IPS DF 19.7 (cell line): Measurements from ENCODE around the gene NKG7.
A peak's percentile ranks its signal among the peaks of the same experiment; 100 is the strongest.

Source experiments
- DNase-seq: peaks from one replicate; pipeline ENCODE4 v3.0.0-alpha.2; 2013; ENCODE audit warnings: low read depth, low spot score

NKG7 gene

DNA sequence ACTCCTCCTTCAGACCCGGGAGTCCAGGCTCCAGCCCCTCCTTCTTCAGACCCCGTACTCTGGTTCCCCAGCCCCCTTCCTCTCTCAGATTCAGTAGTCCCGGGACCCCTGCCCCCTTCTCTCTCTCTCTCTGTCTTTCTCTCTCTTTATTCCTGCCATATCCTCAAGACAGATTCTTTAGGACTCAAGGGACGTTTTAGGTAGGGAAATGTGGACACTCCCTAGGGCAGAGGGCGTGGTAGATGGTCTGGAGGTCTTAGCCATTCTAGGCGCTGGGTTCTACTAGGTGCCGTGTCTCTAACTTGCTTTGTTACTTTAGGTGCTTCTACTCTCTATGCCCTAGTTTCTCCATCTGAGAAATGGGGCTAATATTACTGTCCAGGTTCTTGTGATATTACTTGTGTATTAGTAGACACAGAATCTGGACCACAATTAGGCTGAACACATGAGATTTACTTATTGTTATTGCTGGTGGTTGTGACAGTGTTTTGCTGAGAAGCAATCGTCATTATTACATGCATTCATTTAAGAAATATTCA, 18.7 kb upstream of the NKG7 start:
- DNase-seq: no peak

DNA sequence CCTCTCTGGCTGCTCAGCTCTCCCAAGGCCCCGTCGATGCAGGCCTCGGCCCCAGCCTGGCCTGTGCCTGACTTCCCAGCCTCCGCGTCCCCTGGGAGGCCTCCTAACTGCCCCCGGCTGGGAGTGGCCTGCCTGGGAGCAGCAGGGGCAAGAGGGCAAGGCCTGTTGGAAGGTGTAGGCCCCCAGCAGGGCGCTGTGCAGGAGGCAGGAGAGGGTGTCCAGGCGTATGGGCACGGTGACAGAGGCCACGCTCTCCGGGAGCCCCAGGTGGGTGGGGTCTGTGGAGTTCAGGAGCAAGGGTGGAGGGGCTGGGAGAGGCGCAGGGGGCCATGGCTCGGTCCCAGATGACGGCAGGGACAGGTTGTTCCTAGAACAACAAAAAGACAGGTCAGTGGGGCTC, 16.7 kb upstream of the NKG7 start:
- DNase-seq: no peak

DNA sequence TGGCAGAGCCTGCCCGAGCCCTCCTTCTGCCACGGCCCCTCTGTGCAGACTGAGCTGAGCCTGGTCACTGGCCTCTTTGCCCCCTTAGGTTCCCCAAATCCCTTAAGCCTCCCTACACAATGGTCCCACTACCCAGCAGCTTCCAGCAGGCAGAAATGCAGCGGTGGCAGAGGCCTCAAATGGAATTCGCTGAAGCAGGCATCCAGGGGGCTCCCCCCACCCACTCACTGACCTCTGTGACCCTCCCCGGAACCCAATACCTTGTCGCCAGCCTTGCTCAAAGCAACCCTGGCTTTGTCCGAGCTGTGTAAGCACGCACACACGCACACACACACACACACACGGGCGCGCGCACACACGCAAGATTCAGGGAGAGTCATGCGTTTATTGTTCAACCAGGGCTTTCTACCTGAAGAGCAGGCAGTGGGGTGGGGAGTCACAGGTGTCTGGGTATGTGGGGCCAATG, 15.5 kb upstream of the NKG7 start, which contains the start of gene LIM2:
Gene LIM2 (minus strand): TSS at position 51 of the 466 bp plus-strand sequence. CDS start 531 bp downstream, outside the sequence.
- no peak for DNase-seq

DNA sequence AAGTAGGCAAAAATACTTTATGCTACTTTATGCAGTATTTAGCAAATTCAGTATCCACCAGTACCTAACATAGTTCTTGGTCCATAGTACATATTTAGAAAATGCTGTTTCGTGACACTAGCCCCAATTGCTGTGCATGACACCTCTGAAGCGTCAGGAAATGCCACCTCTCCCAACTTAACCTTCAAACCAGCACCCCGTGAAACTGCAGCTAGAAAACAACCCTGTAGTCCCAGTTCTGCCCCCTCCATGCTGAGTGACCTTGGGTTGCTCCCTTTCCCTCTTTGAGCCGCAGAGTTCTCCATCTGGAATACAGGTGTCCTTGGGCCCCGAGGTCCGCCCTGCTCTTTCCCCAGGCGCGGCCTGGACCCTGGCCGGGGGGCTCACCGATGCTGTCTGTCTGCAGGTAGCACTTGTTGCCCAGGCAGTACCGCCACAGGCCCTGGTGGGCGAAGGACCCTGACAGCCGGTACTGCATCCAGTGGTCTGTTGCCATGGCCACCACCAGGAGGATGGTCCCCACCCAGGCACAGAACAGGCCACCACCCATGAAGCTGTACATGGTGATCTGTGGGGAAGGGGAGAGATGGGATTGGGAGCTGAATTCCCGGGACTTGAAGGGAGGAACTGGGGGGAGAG, 14.5 kb upstream of the NKG7 start:
- DNase-seq: no peak

DNA sequence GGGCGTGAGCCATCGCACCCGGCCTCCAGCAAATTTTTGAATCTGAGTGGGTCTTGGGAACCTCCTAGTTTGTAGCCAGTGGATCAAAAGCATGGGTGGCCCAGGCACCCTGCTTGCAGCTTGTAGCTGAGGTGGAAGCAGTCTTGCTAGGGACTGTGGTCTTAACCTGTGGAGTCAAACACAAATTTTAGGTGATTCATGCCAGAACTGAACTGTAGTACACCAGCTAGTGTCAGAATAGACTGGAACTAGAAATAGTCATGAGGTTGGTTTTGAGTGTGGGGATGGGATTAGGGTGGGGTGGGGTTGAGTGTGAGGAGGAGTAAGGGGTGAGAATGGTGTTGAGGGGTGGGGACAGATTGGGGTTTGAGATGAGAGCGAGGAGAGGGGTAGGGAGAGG, 9.6 kb upstream of the NKG7 start:
- DNase-seq: no peak

DNA sequence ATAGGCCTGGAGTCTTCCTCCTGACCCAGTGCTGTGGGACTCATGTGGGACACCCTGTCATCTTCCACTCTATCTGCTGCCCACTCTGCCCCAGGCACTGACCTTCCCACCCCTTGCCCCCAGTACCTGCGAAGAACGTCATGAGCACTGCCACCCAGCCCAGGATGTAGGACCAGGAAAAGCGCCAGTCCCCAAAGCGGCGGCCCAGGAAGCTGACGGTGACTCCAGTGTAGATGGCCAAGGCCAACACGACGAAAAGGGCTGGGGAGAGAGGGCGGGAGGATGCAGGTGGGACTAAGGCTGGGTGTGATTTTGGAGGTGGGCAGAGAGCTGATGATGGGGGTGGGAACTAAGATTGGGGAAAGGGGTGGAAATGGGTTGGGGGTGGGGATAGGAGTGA, 7.9 kb upstream of the NKG7 start:
- DNase-seq: no peak

DNA sequence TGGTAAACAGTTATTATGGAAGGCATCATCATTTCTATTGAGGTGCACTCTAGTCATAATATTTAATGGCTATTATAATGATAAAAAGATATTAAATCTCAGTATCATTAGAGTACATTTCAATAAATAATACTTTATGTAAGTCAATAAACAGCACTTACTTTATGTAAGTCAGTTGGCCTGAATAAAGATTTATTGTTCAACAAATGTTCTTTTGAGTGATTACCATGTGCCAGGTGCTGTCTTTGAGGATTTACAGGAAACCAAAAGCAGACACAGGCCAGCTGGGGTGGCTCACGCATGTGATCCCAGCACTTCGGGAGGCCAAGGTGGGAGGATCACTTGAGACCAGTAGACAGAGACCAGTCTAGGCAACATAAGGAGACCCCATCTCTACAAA, 5.0 kb upstream of the NKG7 start:
- no peak for DNase-seq

DNA sequence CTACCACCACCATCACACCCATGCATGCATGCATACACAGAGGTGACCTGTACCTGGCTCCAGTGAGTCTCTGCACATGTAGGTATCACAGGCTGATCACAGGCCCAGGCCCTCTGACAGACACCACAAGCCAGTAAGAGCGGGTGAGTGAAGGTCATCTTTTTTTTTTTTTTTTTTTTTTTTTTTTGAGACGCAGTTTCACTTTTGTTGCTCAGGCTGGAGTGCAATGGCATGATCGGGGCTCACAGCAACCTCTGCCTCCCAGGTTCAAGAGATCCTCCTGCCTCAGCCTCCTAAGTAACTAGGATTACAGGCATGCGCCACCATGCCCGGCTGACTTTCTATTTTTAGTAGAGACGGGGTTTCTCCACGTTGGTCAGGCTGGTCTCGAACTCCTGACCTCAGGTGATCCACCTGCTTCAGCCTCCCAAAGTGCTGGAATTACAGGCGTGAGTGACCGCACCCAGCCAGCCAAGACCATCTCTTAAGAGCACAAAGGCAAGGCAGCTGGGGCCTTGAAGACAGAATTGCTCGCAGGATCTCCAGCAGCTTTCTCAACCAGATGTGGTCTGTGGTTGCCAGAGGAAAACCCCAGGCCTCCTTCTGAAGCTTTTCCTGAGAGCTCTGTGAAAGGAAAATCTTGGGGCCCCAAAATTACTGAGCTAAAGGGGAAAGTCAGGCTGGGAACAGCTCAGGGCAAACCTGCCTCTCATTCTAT, 3.2 kb upstream of the NKG7 start:
- DNase-seq: no peak

DNA sequence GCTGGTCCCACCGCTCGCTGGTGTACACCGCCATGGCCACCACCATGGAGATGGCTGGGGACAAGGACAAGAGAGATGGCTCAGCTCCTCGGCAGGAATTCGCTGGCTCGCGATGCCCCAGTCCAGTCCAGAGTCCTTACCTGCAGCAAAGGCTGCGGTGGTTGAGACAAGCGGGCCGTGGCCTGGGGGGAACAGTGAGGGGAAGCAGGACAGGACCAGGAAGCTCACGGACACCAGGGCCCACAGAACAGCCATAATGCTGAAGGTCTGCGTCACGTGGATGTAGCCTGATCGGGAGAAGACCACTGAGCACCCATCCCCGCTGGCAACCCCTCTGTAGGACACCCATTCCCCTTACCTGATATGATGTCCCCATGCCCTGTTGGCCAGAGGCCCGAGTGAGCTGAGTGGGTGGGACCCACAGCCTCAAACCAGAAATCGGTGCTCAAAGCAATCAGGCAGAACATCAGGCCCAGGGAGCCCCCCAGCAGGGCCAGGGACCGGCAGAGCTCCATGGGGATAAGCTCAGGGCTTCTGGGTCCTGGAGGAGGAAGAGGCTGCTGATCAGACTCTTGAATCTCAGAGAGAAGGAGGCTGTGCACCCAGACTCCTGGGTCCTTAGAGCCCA, 319 bp downstream of the NKG7 start:
- no peak for DNase-seq

DNA sequence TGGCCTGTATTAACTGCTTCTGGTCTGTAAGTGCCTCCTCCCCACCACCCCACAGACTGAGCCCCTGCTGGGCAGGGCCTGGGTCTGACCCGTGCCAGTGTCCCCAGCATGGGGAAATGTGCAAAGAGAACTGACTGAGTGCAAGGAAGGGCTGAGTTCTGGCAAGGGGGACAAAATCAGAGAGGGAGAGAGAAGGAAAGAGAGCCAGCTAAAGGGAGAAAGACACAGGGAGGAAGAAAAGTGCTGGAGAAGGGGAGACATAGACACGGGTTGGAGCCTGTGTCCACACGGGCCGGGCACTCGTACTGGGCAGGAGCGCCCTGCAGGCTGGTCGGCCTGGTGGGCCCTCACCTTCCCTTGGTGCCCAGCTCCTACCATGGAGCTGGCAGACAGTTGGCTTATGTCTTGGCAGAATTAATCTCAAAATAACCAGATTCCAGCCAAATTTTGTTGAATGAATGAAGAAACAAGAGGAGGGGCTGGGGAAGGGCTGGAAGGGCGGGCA, 1.2 kb downstream of the NKG7 start:
- DNase-seq: no peak

DNA sequence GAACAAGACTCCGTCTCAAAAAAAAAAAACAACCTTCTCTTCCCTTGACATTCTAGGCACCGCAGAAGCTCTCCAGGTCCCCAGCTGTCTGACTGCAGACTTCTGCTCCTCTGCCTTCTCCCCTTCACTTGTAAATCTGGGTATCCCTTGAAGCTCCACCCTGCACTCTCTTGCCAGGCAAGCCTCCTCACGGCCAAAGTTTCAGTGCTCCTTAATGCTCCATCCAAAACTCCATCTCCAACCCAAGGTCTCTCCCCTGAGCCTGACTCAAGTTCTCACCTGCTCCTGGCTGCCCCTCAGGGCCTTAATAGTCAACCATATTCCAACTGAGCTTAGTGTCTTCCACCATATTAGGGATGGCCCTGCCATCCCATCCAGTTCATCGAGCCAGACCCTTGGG, 2.2 kb downstream of the NKG7 start:
- DNase-seq: no peak

DNA sequence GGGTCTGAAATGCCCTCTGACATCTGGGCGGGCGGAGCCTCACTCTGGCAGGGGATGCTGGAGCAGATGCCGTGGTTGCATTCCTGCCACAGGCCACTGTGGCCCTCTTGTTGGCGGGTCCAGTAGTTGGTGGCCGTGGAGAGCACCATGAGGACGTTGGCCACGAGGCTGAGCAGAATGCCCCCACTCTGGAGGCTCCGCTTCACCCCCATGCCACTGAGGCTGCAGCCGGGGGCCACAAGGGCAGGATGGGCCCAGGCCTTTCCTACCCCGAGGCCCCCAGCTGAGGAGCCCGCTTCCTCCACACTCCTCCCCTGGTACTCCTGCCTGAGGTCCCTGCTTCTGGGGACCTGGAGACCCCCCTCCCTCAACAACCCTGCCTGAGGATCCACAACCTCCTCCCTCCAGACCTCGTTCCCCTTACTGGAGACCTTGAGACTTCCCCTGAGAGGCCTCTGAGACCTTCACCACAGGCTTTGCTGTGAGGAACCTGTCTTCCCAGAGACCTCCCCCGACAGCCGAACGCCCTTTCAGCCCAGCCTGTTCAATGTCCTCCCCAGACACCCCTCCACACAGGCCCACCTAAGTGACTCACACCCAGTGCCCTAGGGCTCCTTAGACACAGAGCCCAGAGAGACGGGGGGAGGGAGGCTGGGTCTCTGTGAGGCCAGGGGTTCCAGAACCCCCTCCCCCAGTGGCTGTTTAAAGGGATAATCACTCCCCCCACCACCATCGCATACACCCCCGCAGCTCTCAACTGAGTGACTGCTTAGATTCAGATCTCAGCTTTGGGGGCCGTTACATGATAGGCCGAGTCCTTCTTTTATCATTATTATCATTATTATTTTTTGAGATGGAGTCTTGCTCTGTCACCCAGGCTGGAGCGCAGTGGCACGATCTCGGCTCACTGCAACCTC, 3.8 kb downstream of the NKG7 start, which contains the start of gene CLDND2:
Gene CLDND2 (minus strand): TSS at position 638 of the 917 bp plus-strand sequence. CDS start 426 bp downstream, at position 212.
- no peak for DNase-seq

DNA sequence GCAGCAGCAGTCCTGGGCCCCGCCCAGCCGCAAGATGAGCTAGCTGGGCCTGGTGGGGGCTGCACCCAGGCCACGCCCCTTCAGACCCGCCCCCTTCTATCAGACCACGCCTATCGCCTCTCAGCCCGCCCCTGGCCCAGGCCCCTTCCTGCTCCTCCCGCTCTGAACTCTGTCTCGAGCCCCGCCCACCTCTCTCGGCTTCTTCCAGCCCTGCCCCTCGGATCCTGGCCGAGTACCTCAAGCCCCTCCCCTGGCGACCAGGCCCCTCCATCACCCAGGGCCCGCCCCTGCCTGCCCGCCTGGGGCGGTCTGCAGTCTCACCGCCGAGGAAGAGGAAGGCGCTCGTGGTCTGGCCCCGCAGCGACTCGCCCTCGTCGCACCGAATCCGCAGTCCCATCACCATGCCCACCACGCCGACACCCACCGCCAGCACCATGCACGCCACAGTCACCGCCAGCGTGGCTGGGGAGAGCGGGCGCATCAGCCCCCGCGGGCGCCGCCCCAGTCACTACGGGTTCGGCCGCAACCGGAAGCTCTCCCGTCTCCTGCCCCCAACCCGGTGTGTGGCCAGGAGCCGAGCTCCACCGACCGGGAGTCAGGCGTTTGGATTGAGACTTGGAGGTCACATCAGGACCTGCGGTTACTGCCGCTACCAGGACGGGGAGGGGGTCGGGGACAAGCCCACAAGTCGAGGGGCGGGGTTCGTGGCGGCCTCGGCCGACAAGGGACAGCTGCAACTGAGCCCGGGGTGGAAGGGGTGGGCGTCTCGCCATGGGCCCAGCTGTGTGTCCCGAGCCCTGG, 4.7 kb downstream of the NKG7 start:
- DNase-seq: peak; percentile 80

DNA sequence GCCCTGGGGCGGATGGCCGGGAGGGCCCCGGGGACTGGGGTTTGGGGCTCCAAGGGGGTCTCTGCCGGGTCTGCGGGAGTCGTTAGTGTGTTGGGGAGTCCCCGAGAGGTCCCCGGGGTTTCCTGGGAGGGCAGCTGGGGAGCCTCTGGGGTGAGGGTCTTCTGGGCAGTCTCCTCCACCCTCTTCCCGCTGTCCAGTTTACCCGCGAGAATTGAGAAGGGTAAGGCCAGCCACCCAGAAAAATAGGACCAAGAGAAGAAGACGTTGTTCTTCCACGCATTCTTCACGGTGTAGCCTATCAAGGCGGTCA, 5.2 kb downstream of the NKG7 start:
- DNase-seq: no peak

DNA sequence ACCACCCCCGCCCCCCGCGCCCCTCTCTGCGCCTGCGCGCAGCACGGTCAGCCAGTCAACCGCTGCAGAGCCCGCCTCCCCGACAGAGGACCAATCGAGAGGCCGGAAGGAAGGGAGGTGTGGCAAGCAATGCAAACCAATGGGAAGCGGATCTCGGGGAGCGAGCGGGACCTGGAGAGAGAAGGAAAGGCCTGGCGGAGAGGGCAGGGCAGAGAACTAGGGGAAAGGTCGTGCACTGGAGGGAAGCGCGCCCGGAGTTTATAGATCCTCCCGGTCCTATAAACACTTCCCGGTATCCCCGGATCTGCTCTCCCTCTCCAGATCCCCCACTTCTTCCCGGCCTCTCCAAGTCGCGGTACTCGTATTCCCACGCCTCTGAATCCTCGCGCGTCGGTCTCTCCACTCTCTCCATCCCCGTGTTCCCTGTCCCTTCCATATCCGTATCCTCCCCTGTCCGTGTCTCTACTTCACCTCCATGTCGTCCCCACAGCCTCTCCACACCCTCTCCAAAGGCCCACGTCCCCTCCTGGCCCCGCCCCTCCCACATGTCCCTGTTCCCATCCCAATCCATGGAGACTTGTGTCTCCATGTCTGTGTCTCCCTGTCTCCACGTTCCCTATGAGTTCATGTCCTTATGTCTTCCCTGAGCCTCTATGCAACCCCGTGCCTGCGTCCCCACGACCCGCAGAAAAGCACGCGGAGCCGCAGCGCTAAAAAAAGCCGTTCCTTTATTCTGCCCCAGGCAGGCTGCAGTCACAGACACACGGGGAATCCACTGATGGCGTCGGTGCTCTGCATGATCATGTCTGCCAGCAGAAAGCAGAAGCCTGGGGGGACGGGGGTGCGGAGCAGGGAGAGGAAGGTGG, 5.8 kb downstream of the NKG7 start:
- DNase-seq: peak; percentile 92

DNA sequence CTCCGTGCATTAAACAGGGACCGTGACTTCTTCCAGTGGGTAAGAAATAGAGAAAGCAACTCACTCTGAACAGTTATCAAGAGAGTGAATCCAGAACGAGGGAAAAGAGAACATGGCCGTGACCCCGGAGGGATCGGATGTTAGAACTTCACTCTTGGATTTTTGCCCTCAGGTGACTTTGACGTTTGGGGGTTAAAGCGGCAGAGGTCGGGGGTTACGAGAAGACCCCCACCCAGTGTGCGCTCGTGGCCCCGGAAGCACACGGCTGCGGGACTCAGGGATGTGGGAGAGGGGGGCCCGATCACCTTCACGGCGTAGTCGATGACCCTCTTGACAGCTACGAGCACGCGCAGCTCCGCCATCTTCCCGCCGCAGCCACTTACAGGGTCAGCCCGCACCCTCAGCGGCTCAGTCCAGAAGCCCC, 6.5 kb downstream of the NKG7 start, which contains the start of gene ETFB:
Gene ETFB (minus strand): TSS at position 424 of the 424 bp plus-strand sequence. CDS start 62 bp downstream, at position 362.
- DNase-seq: no peak

DNA sequence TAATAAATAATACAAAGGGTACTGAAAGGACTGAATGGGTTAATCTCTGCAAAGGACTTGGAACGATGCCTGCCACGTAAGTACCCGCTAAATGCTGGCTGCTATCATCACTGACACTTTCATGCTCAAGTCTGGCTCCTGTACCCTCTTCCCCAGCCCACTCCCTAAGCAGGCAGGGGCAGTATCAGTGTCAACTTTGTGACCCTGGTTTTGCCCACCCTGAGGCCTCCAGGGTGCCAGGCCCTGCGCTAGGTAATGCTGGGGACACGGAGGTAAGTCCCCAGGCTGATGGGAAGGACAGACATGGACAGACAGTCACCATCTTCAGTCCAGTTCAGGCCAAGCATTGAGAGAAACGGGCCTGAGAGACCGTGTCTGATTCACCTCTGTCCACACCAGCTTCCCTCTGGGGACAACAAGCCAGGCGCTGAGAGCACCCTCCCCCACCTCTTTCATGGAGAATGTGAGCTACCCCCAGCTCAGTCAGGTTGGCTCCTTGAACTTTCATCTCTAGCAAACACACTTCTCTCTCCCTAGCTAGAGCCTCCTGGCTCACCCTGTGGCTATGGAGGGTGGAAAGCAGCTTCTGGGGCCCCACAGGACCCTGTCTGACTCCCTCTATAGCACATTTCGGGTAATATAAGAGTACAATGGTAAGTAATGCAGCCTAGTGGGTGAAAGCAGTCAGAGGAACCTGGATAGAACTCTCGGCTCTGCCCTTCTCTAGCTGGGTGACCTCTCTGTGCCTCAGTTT, 7.1 kb downstream of the NKG7 start:
- DNase-seq: no peak
